ENCODE data around the gene CENPI. TPM values are rescaled to one million over a fixed set of nuclear protein-coding genes. Genes with fewer than 3 reads are reported as not detected.

Gene CENPI
- total RNA-seq, 1 donor from 2014 or later: 1.4 TPM

GRCh38 chrX:101081231-101081630 lies 16.8 kb upstream of the CENPI start:
- intact Hi-C loops (cut with DNase I): no loop called here
- Histone ChIP-seq H3K36me3 (no peaks in the 10 kb centered on the region), H3K4me1 (no peaks in the 10 kb centered on the region), H3K9me3 (no peaks in the 10 kb centered on the region), H3K27me3 (ENCODE audit: low read depth) (no peaks in the 10 kb centered on the region), H3K4me3 (no peak overlapping the region), H3K27ac (no peak overlapping the region)
- no peak for TF ChIP-seq CTCF (IDR thresholded peaks at IDR 0.05)
- DNase-seq: no peak
- no peak for ATAC-seq

GRCh38 chrX:101091817-101092216 lies 6.2 kb upstream of the CENPI start:
- no peaks in the 10 kb centered on the region for H3K27me3 ChIP-seq (ENCODE audit: low read depth)
- H3K36me3 ChIP-seq: no peaks in the 10 kb centered on the region
- H3K27ac ChIP-seq: no peak overlapping the region
- DNase-seq (no peak), ATAC-seq (no peak)
- TF ChIP-seq CTCF (IDR thresholded peaks at IDR 0.05): no peak
- no peaks in the 10 kb centered on the region for H3K4me1 ChIP-seq
- no peak overlapping the region for H3K4me3 ChIP-seq
- intact Hi-C loops (cut with DNase I): no loop called here
- H3K9me3 ChIP-seq: no peaks in the 10 kb centered on the region

- Histone ChIP-seq H3K27ac (no peak overlapping the region), H3K36me3 (no peaks in the 10 kb centered on the region), H3K4me3 (no peak overlapping the region), H3K27me3 (ENCODE audit: low read depth) (no peaks in the 10 kb centered on the region), H3K4me1 (no peaks in the 10 kb centered on the region), H3K9me3 (no peaks in the 10 kb centered on the region)
- intact Hi-C loops (cut with DNase I): no loop called here
- ATAC-seq (no peak), DNase-seq (no peak)
- no peak for TF ChIP-seq CTCF (IDR thresholded peaks at IDR 0.05)
Measured at GRCh38 chrX:101108284-101108683, 10.3 kb downstream of the CENPI start.

DNA sequence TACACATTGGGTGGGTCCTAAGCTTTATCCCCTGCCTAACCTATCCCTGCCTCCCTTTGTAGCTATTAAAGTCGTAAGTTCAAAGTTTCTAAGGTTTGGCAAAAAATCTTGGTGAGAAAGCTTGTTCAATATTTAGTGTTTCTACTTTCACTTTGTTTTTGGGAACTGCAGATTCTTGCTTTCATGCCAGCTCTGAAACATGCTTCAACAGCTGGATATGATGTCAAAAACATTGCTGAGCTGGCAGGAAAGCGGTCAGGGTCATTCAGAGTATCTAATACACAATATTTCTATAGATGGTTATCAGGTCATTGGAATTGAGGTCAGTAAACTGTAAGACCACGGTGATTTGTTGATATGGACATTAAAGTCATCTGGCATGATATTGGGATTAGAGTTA lies 19.7 kb downstream of the CENPI start:
- H3K9me3 ChIP-seq: no peaks in the 10 kb centered on the region
- no peaks in the 10 kb centered on the region for H3K27me3 ChIP-seq (ENCODE audit: low read depth)
- no peak for TF ChIP-seq CTCF (IDR thresholded peaks at IDR 0.05)
- H3K27ac ChIP-seq: no peak overlapping the region
- H3K4me1 ChIP-seq: no peaks in the 10 kb centered on the region
- H3K36me3 ChIP-seq: no peaks in the 10 kb centered on the region
- intact Hi-C loops (cut with DNase I): no loop called here
- DNase-seq: no peak
- no peak for ATAC-seq
- H3K4me3 ChIP-seq: no peak overlapping the region

DNA sequence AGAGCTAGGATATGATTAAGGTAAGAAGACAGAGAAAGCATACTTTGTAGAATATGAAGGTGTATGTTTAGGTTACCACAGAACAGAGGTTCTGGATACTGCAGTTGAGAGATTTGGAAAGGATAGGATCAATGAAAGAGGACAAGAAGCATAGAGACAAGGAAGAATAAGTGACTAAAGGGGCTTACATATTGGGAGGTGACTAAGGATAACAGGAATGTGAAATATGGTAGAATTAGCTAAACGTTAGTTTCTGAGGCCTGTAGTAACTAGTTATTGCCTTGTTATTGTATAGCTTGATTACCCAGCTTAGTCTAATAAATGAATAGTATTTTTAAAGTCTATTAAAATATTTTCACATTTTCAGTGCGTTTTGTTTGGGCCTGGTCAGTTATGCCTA lies 38.2 kb downstream of the CENPI start:
- Histone ChIP-seq H3K27ac (no peak overlapping the region), H3K9me3 (no peaks in the 10 kb centered on the region), H3K36me3 (no peaks in the 10 kb centered on the region), H3K4me3 (no peak overlapping the region), H3K27me3 (ENCODE audit: low read depth) (no peaks in the 10 kb centered on the region), H3K4me1 (no peaks in the 10 kb centered on the region)
- ATAC-seq (no peak), DNase-seq (no peak)
- TF ChIP-seq CTCF (IDR thresholded peaks at IDR 0.05): no peak
- intact Hi-C loops (cut with DNase I): no loop called here

Other genes with a start within 250 kb of the CENPI start
- gene NOX1, start 223.8 kb upstream of the CENPI start, total RNA-seq: not detected
- 8.1 TPM for gene XKRX, start 169.3 kb upstream of the CENPI start, total RNA-seq
- gene ARL13A, start 128.5 kb upstream of the CENPI start, total RNA-seq: not detected
- 19.4 TPM for gene TRMT2B, start 46.1 kb upstream of the CENPI start, total RNA-seq
- 1.5 TPM for gene TMEM35A, start 19.3 kb upstream of the CENPI start, total RNA-seq
- not detected for gene DRP2, start 121.6 kb downstream of the CENPI start, total RNA-seq
- gene TAF7L, start 193.1 kb downstream of the CENPI start, total RNA-seq: not detected

Data from lower lobe of right lung (tissue), 2 donors.